Liver (tissue), 3 donors: ENCODE results near the gene VSTM2L.

Source experiments
- HNF4A ChIP-seq, 2 donors: conservative IDR thresholded peaks; 2 replicates each; pipeline ENCODE4 v1.6.1; 2016; ENCODE audit warnings: antibody characterized with exemption in 2 of 2, mild to moderate bottlenecking in 2 of 2
- JUND ChIP-seq, 2 donors: IDR thresholded peaks; 2 replicates each; pipeline ENCODE4 v1.6.1; 2016; ENCODE audit warnings: antibody characterized with exemption in 2 of 2
- YY1 ChIP-seq: IDR thresholded peaks from 2 replicates; pipeline ENCODE4 v1.6.1; 2016; ENCODE audit warnings: antibody characterized with exemption, mild to moderate bottlenecking
- TF ChIP-seq, protein P1 (sequence below): fragments of 150-350 bp; IDR thresholded peaks from 2 replicates; pipeline ENCODE4 v1.5.1; 2017; ENCODE audit warnings: improper control_type of control experiment, low read depth, low read length; ENCODE audit not compliant: missing input control
- TF ChIP-seq, protein P2 (sequence below): IDR thresholded peaks from 2 replicates; pipeline ENCODE4 v1.6.1; 2016; ENCODE audit warnings: antibody characterized with exemption
- TF ChIP-seq, protein P3 (sequence below): IDR thresholded peaks from 2 replicates; pipeline ENCODE4 v1.6.1; 2016; ENCODE audit warnings: antibody characterized with exemption, mild to moderate bottlenecking
- TF ChIP-seq, protein P4 (sequence below): IDR thresholded peaks from 2 replicates; pipeline ENCODE4 v1.6.1; 2016; ENCODE audit warnings: antibody characterized with exemption
- donor health status: healthy.
- donor health status: healthy.

DNA sequence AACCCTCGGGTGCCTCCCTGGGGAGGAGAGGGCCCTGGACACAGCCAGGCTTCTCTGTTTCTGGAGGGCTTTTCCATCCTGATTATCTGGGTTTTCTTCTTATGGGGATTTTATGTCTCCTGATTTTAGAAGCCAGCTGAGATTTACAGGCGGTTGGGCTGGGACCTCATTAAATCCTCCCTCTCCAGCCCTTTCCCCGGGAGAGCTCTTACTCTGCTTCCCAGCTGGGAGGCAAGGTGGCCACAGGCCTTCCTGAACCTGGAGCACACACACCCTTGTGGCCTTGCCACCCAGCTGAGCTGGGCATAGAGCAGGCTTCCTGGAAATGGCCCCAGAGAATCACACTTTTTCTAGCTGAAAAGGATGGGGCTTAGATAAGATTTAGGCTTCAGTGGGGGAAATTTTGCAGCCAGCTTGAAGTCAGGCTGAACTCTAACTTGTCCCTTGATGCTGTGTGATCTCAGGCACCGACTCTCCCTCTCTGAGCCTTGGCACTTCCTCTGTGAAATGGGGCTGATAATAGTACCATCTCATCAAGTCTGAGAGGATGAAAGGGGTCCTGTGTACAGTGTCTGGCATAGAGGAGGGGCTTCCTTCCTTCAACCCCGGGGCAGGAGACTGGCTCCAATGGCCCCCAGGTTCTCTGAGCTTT lies 16.6 kb downstream of the VSTM2L start:
- TF ChIP-seq, protein P1, sequence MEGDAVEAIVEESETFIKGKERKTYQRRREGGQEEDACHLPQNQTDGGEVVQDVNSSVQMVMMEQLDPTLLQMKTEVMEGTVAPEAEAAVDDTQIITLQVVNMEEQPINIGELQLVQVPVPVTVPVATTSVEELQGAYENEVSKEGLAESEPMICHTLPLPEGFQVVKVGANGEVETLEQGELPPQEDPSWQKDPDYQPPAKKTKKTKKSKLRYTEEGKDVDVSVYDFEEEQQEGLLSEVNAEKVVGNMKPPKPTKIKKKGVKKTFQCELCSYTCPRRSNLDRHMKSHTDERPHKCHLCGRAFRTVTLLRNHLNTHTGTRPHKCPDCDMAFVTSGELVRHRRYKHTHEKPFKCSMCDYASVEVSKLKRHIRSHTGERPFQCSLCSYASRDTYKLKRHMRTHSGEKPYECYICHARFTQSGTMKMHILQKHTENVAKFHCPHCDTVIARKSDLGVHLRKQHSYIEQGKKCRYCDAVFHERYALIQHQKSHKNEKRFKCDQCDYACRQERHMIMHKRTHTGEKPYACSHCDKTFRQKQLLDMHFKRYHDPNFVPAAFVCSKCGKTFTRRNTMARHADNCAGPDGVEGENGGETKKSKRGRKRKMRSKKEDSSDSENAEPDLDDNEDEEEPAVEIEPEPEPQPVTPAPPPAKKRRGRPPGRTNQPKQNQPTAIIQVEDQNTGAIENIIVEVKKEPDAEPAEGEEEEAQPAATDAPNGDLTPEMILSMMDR, result no peak
- TF ChIP-seq, protein P2, sequence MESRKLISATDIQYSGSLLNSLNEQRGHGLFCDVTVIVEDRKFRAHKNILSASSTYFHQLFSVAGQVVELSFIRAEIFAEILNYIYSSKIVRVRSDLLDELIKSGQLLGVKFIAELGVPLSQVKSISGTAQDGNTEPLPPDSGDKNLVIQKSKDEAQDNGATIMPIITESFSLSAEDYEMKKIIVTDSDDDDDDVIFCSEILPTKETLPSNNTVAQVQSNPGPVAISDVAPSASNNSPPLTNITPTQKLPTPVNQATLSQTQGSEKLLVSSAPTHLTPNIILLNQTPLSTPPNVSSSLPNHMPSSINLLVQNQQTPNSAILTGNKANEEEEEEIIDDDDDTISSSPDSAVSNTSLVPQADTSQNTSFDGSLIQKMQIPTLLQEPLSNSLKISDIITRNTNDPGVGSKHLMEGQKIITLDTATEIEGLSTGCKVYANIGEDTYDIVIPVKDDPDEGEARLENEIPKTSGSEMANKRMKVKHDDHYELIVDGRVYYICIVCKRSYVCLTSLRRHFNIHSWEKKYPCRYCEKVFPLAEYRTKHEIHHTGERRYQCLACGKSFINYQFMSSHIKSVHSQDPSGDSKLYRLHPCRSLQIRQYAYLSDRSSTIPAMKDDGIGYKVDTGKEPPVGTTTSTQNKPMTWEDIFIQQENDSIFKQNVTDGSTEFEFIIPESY, result no peak
- TF ChIP-seq, protein P3, sequence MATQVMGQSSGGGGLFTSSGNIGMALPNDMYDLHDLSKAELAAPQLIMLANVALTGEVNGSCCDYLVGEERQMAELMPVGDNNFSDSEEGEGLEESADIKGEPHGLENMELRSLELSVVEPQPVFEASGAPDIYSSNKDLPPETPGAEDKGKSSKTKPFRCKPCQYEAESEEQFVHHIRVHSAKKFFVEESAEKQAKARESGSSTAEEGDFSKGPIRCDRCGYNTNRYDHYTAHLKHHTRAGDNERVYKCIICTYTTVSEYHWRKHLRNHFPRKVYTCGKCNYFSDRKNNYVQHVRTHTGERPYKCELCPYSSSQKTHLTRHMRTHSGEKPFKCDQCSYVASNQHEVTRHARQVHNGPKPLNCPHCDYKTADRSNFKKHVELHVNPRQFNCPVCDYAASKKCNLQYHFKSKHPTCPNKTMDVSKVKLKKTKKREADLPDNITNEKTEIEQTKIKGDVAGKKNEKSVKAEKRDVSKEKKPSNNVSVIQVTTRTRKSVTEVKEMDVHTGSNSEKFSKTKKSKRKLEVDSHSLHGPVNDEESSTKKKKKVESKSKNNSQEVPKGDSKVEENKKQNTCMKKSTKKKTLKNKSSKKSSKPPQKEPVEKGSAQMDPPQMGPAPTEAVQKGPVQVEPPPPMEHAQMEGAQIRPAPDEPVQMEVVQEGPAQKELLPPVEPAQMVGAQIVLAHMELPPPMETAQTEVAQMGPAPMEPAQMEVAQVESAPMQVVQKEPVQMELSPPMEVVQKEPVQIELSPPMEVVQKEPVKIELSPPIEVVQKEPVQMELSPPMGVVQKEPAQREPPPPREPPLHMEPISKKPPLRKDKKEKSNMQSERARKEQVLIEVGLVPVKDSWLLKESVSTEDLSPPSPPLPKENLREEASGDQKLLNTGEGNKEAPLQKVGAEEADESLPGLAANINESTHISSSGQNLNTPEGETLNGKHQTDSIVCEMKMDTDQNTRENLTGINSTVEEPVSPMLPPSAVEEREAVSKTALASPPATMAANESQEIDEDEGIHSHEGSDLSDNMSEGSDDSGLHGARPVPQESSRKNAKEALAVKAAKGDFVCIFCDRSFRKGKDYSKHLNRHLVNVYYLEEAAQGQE, result no peak
- no peak for TF ChIP-seq HNF4A (conservative IDR thresholded peaks at IDR 0.05)
- TF ChIP-seq YY1, result no peak
- TF ChIP-seq JUND (IDR thresholded peaks at IDR 0.05), result no peak
- TF ChIP-seq, protein P4, sequence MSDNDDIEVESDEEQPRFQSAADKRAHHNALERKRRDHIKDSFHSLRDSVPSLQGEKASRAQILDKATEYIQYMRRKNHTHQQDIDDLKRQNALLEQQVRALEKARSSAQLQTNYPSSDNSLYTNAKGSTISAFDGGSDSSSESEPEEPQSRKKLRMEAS, result no peak
